Loucy (cell line): ENCODE data around the gene UBL4A.

Experiments used
- H2AFZ ChIP-seq: fragments of 200-600 bp; sonication (generic); 2 replicates; pipeline ENCODE4 v1.6.0; 2016; ENCODE audit warnings: antibody characterized with exemption, mild to moderate bottlenecking, low read length, moderate library complexity
- H3F3A ChIP-seq: fragments of 200-600 bp; 2 replicates; pipeline ENCODE4 v1.6.0; 2016; ENCODE audit warnings: antibody characterized with exemption, low read depth, mild to moderate bottlenecking
- H3K27me3 ChIP-seq: fragments of 200-600 bp; sonication (generic); 2 replicates; pipeline ENCODE4 v1.6.1; 2014; ENCODE audit warnings: low read length, mild to moderate bottlenecking; ENCODE audit not compliant: insufficient read depth, poor library complexity, severe bottlenecking
- H3K36me3 ChIP-seq: fragments of 200-600 bp; sonication (generic); 2 replicates; pipeline ENCODE4 v1.6.1; 2016; ENCODE audit warnings: low read length; ENCODE audit not compliant: insufficient read depth
- H3K4me1 ChIP-seq: fragments of 200-600 bp; sonication (generic); 2 replicates; pipeline ENCODE4 v1.5.1; 2014; ENCODE audit warnings: low read length, mild to moderate bottlenecking; ENCODE audit not compliant: insufficient read depth, poor library complexity, severe bottlenecking
- H3K4me2 ChIP-seq: fragments of 200-600 bp; sonication (generic); 2 replicates; pipeline ENCODE4 v1.6.0; 2014; ENCODE audit warnings: antibody characterized with exemption, low read length, low read depth, mild to moderate bottlenecking; ENCODE audit not compliant: poor library complexity, severe bottlenecking
- H3K4me3 ChIP-seq: fragments of 200-600 bp; sonication (generic); 2 replicates; pipeline ENCODE4 v1.5.1; 2014; ENCODE audit warnings: low read length, mild to moderate bottlenecking, mixed read lengths; ENCODE audit not compliant: poor library complexity, severe bottlenecking
- H3K79me2 ChIP-seq: fragments of 200-600 bp; sonication (generic); 2 replicates; pipeline ENCODE4 v1.6.1; 2014; ENCODE audit warnings: low read length; ENCODE audit not compliant: insufficient read depth
- H3K9ac ChIP-seq: fragments of 200-600 bp; sonication (generic); 2 replicates; pipeline ENCODE4 v1.6.0; 2014; ENCODE audit warnings: mild to moderate bottlenecking, low read depth, low read length, moderate library complexity; ENCODE audit not compliant: poor library complexity, severe bottlenecking
- H3K9me2 ChIP-seq: fragments of 200-600 bp; sonication (generic); replicated peaks from 2 replicates; pipeline ENCODE4 v1.6.1; 2016; ENCODE audit warnings: low read depth, low read length, mixed read lengths
- H3K9me3 ChIP-seq: fragments of 200-600 bp; sonication (generic); 2 replicates; pipeline ENCODE4 v1.6.1; 2014; ENCODE audit warnings: mild to moderate bottlenecking, antibody characterized with exemption, low read length, low read depth; ENCODE audit not compliant: insufficient read depth
- H4K20me1 ChIP-seq: fragments of 200-600 bp; sonication (generic); 2 replicates; pipeline ENCODE4 v1.6.0; 2014; ENCODE audit warnings: antibody characterized with exemption, low read length, mild to moderate bottlenecking; ENCODE audit not compliant: insufficient read depth, poor library complexity, severe bottlenecking
- CTCF ChIP-seq: fragments of 200-600 bp; sonication (generic); conservative IDR thresholded peaks from 2 replicates; pipeline ENCODE4 v1.5.1; 2014; ENCODE audit warnings: mild to moderate bottlenecking, antibody characterized with exemption, low read length
- EZH2phosphoT487 ChIP-seq: fragments of 200-600 bp; IDR thresholded peaks from 2 replicates; pipeline ENCODE4 v1.6.1; 2018; ENCODE audit warnings: antibody characterized with exemption, mild to moderate bottlenecking, moderate library complexity, borderline replicate concordance

UBL4A gene

GRCh38 chrX:154511761-154512160, 25.3 kb upstream of the UBL4A start:
- Histone ChIP-seq H3K9ac (peak overlapping the region; percentile 52), H3K4me2 (peak overlapping the region; percentile 51), H3K9me2 (no peaks in the 10 kb centered on the region), H3K36me3 (no peaks in the 10 kb centered on the region), H3K9me3 (no peaks in the 10 kb centered on the region), H3F3A (no peaks in the 10 kb centered on the region), H2AFZ (peak overlapping the region; percentile 64), H3K79me2 (peaks cover 8% of the 10 kb centered on the region; the same call in 1 of the 2 replicates), H3K4me1 (peaks cover 10% of the 10 kb centered on the region), H3K27me3 (no peaks in the 10 kb centered on the region), H4K20me1 (no peaks in the 10 kb centered on the region), H3K4me3 (no peak overlapping the region)
- TF ChIP-seq EZH2phosphoT487 (no peak), CTCF (no peak)

DNA sequence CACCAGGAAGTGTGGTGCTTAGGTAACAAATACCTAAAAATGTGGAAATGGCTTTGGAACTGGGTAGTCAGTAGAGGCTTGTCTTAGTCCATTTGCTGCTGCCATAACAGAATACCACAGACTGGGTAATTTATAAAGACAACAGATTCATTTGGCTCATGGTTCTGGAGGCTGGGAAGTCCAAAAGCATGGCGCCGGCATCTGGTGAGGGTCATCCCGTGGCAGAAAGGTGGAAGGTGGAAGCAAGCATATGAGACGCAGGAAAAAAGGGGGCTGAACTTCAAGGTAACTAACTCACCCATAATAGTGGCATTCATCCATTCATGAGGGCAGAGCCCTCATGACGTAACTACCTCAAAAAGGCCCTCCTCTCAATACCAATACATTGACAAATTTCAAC, 23.0 kb upstream of the UBL4A start:
- Histone ChIP-seq H3K4me3 (no peak overlapping the region), H3K4me1 (peaks cover 10% of the 10 kb centered on the region), H3K9me3 (no peaks in the 10 kb centered on the region), H3K79me2 (no peaks in the 10 kb centered on the region), H3K4me2 (no peak overlapping the region), H2AFZ (no peak overlapping the region), H3K27me3 (no peaks in the 10 kb centered on the region), H3K36me3 (no peaks in the 10 kb centered on the region), H4K20me1 (no peaks in the 10 kb centered on the region), H3K9ac (no peak overlapping the region), H3K9me2 (no peaks in the 10 kb centered on the region), H3F3A (no peaks in the 10 kb centered on the region)
- TF ChIP-seq CTCF: no peak
- no peak for TF ChIP-seq EZH2phosphoT487

DNA sequence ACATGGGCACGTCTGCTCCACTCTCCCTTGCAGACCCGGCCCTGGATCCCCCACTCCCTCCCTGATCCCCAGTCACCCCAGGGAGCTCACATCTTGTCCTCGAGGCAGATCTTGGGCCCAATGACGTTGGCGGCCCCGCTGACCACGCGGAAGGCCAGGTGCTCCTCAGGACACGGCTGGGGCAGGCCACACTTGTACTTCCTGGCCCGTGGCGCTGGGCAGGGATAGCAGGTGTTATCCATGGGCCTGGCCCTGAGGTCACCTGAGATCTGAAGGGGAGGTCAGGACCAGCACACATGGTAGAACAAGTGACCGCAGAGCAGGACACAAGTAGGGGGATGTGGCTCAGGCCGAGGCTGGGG, 21.9 kb upstream of the UBL4A start:
- H2AFZ ChIP-seq: no peak overlapping the region
- H4K20me1 ChIP-seq: no peaks in the 10 kb centered on the region
- H3K36me3 ChIP-seq: no peaks in the 10 kb centered on the region
- H3K9ac ChIP-seq: no peak overlapping the region
- no peaks in the 10 kb centered on the region for H3F3A ChIP-seq
- H3K9me3 ChIP-seq: no peaks in the 10 kb centered on the region
- H3K27me3 ChIP-seq: no peaks in the 10 kb centered on the region
- H3K9me2 ChIP-seq: no peaks in the 10 kb centered on the region
- no peak overlapping the region for H3K4me2 ChIP-seq
- no peaks in the 10 kb centered on the region for H3K79me2 ChIP-seq
- H3K4me1 ChIP-seq: peaks cover 10% of the 10 kb centered on the region
- H3K4me3 ChIP-seq: no peak overlapping the region
- TF ChIP-seq EZH2phosphoT487 (no peak), CTCF (no peak)
